Measurements from ENCODE around the gene RAB5B. TPM values are rescaled to one million over a fixed set of nuclear protein-coding genes. Genes with fewer than 3 reads are reported as not detected.
"Not testable (repeated sequence)": the region's sequence is repeated elsewhere in the genome, so short reads cannot be mapped to it uniquely, and the experiment has no call there.

Gene RAB5B
- polyA plus RNA-seq, 3 donors, result 149 to 175 (median 158) TPM

DNA sequence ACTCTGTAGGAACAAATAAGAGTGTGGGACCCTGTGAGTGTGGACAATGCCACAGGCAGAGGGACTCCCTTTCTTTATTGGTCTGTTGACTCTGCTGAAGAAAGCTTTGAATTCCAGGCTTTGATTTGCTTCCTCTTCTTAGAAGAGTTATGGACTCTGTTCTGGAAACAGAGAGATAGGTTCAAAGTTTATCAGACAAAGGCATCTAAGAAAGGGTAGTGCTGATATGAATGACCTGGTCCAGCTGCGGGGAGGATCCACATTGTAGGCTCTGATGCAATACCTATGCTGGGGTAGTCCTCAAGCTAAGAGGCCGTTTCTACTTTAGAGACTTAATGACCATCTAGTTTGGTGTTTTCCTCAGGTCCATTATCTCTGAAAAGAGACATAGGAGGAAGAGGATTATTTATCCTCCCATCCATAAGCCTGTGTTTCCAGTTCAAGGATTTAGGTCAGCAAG, 36.3 kb downstream of the RAB5B start:
- no peak for DNase-seq

DNA sequence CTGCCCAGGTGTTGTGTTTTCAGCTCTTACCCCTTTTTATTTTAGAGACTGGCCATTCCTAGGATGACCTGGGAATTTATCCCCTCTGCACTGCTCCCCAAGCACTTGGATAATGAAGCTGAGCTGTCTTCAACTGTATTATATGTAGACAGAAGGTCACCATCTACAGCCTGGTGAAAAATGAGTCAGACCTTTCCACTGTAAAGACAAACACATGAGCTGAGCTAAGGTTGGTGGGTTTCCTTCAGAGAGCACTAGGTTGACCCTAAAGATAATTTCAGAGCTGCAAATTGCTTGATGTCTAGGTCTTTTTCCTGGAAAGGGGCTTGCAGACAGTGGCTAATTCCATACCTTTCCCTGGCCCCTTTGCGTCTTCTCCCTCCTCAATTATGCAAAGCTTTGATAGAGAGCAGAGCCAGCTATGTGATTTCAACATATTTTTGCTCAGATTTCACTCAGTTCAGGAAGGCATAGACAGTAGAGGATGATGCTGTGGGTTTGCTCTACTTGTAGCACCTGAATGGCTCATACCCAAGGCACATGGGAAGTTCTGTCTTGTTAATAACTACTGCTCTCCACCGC, 37.7 kb downstream of the RAB5B start:
- DNase-seq, result no peak

DNA sequence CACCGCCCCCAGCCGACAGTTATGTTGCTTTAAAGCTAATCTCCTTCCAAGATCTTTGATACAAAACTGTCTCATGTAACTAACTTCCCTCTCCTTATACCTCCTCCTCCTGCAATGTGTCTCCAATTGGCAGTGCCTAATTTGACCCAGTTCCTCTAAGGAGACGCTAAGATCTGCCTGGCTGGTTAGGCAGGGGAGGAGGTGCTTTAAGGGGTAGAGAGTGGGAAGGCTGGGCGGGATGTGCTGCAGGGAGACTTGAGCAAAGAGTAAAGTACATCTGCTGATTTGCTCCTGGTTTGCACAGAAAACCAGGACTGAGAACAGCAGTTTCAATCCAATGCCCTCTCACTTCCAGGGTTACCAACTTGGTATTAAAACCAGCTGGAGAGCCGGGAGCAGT, 39.6 kb downstream of the RAB5B start:
- DNase-seq, result no peak

DNA sequence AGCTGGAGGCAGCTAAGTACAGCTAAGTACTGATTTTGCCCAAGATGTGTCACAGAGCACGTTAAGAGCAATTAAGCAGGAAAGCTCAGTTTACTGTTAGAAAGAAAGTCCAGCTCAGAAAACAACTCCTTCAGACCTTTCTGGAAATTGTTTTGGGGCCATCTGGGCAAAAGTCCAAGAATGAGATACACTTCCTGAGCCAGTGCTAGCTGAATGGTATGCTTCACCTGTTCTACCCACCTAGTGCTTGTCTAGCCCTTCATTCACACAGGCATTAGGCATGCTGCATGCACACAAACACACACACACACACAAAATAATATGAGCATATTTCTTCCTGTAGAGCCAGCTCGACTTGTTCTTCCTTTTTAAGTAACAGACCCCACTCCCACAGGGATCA, 40.3 kb downstream of the RAB5B start:
- peak; percentile 65 for DNase-seq

DNA sequence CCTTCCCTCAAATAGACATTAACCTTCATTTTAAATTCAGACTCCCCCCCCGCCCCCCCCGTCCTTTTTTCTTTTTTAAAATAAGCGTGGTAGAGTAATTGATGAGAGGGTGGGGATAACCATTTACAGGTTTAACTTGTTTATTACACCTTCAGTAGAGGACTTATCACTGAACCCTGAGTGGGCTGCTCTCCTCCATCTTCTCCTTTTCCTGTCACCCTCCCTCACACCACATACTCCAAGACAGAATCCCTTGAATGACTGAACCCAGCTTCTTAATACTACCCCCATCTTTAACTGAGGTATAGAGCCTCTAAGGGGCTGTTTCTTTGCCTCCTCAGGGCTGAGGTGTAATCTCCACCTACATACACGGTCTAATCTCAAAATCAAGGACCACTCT, 43.3 kb downstream of the RAB5B start:
- no peak for DNase-seq

DNA sequence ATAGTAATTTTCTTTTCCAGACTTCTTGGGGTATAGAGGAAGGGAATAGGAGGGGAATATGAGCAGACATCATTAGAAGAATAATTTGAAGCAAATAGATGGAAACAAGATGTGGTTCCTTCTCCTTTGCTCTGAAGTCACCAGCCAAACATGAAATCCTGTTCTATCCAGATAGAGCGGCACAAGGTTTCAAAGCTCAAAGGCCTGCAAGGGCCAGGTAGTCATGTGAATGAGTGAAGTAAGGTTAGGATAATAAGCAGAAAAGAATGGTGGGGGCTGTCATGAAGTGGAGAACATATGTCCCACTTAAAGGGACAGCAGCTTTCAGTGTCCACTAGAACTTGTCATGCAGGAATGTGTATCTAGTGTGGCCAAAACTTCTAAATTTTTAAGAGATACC, 44.5 kb downstream of the RAB5B start:
- no peak for DNase-seq

DNA sequence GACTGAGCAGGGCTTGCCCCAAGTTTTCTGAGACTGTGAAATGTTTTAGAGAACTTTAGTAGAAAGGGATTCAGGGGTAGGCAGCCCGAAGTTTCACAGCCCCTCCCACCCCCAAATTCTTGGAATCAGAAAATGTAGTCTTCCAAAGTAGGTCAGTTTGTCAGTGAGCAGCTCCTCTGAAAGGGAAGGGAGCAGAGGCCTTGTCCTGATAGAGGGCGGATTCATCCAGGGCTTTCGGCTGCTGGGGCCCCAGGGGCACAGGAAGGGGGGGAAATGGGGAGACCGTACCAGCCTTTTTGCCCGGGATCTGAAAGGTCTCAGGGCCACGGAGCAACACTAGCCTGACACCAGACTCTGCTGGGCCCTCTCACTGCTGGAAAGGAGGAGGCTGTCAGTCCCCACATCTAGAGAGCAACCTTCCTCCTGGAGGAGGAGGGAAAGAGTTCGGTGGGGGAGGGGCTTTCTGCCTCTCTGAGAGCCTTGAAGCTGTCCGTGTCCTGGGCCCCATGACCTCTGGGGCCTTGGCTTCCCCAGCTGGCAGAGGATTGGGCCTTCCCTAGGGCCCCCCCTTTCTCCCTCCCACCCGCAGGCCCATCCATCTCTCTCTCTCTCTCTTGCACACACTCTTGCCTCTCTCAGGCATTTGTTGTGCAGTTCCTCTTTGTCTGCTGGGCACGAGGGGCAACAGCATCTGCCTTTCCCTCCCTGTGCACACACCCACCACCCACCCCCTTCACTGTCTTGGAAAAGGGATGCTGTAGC, 46.7 kb downstream of the RAB5B start, which contains the start of gene IKZF4:
Gene IKZF4 (plus strand): TSS at position 621 of the 762 bp plus-strand sequence. CDS start 451 bp downstream, outside the sequence.
- DNase-seq, result peak; percentile 88

DNA sequence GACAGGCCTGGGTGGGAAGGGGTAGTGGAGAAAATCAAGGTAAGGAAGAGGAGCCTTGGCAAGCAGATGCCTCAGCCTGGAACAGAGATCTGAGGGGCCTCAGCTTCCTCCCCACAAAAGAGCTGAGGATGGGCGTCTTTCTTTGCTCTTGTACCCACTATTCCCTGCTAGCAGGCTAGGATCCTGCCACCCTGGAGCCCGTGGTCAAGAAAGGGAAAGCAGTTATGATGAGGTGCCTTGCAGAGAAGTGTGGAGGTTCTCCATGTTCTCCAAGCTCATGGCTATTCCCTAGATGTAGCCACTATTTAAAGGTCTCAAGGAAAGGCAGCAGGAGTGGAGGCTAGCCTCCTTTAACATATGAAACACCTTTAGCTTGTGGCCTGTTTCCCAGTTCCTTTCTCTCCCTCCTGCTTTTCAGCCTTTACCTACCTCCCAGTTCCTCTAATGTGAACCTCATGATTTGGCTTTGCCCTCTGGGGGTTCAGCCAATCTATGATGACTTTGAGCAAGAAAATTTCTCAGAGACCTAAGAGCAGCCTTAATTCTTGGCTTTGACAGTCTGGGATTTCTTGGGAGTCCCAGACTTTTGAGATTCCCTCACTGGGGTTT, 48.1 kb downstream of the RAB5B start:
- DNase-seq, result no peak

DNA sequence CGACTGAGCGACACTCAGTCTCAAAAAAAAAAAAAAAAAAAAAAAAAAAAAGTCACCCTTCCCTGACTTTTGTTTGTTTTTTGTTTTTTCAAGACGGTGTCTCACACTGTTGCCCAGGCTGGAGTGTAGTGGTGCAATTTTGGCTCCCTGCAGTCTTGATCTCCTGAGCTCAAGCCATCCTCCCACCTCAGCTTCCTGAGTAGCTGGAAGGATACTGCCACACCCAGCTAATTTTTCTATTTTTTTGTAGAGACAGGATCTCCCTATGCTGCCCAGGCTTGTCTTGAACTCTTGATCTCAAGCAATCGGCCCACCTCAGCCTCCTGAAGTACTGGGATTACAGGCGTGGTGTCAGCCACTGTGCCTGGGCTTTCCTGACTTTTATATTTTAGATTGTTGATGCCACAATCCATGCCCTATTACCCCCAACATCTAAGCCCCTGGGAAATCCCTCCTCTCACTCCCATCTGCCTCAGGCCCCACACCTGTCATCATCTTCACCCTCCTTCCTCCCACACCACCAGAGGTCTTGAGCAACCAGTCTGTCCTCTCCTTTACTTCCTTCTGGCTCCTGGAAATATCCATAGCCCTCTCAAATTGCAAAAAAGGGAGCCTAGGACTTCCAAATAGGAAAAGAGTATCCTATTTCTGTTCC, 54.8 kb downstream of the RAB5B start:
- no peak for DNase-seq

DNA sequence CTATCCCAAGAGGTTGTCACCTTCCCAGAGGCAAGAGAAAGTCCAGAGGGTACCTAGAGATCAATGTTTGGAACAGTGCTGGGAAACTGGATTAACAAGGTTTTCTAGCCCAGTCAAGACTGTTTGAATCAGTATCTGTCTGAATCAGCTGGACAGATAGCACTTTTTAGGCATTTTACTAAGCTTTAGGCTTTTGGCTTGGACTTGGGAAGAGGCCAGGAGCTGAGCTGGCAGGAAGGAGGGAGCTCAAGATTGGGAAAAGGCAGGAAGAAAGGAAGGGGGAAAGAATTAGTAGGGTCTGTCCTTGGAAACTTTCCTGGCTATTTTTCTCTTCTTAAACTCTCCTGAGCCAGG, 55.3 kb downstream of the RAB5B start:
- no peak for DNase-seq

DNA sequence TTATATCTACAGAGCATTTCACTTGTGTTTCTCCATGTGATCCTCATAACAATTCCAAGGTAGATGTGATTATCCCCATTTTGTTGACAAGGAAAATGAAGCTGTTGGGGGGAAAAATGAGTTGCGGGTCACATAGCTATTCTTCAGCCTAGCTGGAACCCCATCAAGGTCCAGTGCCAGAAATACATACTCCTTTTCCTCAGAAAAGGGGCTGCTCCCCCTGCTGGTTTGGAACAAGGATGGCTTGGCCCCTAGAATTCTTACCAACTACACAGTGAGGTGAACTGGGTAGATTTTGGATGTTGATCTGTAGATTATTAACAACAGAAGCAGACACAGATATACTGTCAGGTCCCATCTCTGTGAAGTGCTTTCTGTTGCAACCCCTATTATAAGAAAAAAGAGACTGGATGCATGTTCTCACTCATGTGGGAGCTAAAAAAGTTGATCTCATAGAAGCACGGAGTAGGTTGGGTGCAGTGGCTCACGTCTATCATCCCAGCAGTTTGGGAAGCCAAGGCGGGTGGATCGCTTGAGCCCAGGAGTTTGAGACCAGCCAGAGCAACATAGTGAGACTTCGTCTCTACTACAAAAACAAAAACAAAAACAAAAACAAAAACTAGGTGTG, 55.9 kb downstream of the RAB5B start:
- peak; percentile 68 for DNase-seq

DNA sequence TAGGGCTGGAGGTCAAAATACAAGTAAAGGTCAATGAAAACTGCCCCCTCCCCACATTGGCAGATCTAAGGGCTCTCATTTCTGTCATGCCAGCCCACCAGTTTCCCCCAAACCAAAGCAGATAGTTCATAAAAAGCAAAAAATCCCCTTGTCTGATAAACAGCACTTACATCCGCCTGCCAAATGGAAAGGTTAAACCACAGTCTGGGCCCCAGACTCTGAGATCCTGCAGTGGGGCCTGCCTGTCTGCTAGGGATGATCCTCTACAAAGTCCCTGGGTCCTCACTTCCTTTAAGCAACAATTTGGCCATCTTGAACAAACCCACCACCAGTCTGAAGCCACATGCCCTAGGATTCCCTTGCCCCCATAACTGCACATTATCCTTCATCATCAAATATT, 58.1 kb downstream of the RAB5B start:
- DNase-seq, result no peak

DNA sequence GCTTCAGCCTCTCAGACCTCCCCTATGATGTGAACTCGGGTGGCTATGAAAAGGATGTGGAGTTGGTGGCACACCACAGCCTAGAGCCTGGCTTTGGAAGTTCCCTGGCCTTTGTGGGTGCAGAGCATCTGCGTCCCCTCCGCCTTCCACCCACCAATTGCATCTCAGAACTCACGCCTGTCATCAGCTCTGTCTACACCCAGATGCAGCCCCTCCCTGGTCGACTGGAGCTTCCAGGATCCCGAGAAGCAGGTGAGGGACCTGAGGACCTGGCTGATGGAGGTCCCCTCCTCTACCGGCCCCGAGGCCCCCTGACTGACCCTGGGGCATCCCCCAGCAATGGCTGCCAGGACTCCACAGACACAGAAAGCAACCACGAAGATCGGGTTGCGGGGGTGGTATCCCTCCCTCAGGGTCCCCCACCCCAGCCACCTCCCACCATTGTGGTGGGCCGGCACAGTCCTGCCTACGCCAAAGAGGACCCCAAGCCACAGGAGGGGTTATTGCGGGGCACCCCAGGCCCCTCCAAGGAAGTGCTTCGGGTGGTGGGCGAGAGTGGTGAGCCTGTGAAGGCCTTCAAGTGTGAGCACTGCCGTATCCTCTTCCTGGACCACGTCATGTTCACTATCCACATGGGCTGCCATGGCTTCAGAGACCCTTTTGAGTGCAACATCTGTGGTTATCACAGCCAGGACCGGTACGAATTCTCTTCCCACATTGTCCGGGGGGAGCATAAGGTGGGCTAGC, 60.9 kb downstream of the RAB5B start:
- DNase-seq, result no peak

DNA sequence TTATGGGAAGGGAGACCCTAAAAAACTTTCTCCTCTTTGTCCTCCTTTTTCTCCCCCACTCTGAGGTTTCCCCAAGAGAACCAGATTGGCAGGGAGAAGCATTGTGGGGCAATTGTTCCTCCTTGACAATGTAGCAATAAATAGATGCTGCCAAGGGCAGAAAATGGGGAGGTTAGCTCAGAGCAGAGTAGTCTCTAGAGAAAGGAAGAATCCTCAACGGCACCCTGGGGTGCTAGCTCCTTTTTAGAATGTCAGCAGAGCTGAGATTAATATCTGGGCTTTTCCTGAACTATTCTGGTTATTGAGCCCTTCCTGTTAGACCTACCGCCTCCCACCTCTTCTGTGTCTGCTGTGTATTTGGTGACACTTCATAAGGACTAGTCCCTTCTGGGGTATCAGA, 63.3 kb downstream of the RAB5B start:
- DNase-seq, result no peak

DNA sequence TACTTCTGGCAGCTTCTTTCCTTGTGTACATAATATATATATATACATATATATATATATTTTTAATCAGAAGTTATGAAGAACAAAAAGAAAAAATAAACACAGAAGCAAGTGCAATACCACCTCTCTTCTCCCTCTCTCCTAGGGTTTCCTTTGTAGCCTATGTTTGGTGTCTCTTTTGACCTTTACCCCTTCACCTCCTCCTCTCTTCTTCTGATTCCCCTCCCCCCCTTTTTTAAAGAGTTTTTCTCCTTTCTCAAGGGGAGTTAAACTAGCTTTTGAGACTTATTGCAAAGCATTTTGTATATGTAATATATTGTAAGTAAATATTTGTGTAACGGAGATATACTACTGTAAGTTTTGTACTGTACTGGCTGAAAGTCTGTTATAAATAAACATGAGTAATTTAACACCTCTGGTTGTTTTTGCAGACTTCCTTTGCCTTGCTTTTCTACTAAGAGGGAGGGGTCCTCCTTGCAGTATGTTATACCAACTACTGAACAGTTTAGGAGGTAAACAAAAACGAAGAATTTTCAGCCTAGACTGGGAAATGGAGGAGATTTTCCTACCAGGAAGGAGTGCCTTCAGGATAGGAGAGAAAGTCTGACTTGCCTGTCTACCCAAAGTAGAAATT, 64.3 kb downstream of the RAB5B start:
- no peak for DNase-seq

DNA sequence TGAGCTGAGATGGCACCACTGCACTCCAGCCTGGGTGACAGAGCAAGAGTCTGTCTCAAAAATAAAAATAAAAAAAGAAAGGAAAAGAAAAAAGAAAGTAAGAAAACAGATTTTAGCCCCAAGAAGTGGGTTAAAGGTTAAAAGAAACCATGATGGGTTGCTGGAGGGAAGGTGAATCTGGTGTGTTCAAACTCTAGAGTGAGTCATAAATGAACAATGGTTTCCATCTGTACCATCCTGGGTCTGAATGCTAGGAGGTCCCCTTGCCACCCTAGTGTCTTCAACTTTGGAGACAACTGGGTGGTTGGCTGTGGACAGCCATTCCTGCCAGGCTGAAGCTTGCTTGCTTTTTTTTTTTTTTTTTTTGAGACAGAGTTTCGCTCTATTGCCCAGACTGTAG, 66.3 kb downstream of the RAB5B start:
- DNase-seq, result no peak

DNA sequence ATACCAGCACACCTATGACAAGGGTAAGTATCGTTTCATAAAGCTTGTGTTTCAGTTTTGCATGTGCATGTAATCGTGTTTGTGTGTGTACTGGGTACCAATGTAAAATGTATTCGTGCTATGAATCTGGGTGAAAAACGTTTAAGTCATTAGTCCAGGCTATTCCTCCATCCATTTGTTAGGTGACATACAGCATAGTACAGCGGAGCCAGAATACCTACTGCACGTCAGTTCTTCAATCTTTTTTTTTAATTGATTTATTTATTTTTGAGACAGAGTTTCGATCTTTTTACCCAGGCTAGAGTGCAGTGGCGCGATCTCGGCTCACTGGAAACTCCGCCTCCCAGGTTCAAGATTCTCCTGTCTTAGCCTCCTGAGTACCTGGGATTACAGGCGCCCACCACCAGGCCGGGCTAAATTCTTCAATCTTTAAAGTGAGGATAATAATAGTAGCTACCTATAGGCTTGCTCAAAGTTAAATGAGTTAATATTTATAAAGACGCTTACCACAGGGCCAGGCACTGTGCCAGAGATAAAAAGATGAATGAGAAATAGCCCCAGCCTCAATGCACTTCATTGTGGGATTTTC, 67.2 kb downstream of the RAB5B start:
- no peak for DNase-seq

DNA sequence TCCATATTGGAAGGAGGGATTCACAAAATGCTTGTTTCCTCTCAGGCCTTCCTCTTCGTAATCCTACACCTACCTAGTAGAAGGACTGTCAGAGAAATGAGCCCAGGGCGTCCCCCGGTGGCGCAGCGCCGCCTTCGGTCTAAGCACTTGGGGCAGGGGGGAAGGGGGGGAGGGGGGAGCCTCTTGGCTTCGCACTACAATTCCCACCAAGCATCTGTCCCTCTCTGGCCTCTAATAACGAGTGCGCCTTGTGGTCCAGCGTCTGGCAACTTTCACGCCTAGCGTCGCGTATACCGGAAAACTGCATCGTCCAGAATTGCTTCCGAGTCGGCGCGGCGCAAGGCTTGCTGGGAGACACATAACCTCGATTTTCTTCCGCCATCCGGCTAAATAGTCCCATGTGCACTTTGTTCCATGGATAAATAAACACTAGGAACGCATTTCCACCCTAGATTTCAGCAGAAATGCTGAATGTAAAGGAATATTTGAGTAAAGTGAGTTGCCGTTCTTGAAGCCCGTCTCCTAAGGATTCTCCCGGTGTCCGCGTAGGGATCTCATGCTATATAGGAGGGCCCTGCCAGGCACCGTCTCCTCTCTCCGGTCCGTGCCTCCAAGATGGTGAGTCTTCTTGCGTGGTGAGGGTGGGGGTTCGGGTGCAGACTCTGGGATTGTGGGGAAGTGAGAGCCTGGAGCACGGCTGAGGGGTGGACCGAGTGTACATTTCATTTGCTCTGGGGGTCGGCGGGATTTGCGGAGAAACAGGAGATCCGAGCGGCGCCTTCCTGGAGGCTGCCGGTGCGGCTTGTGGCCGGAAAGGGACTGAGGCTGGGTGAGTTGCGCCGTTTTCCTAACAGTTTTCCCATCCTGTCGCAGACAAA, 67.9 kb downstream of the RAB5B start, which contains the start of gene RPS26:
Gene RPS26 (plus strand): TSS at position 367 of the 878 bp plus-strand sequence. CDS start 249 bp downstream, at position 616.
- DNase-seq, result peak; percentile 99

DNA sequence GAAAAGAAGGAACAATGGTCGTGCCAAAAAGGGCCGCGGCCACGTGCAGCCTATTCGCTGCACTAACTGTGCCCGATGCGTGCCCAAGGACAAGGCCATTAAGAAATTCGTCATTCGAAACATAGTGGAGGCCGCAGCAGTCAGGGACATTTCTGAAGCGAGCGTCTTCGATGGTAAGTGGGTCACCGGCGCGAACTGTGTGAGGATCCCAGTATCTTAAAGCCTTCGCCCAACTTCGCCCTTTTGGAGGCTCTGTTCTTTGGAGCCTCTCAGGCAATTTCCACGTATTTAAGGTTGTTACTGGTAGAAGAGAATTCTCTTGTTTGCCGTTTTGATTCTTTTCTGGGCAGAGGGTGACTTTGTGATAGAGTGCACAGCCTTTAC, 68.5 kb downstream of the RAB5B start:
- DNase-seq, result not testable (repeated sequence)
